CD4-positive, alpha-beta T cell treated with Interleukin-1 beta for 1 hour (primary cell): ENCODE results near the gene CAMSAP2.
"Not testable (repeated sequence)": the region's sequence is repeated elsewhere in the genome, so short reads cannot be mapped to it uniquely, and the experiment has no call there.

Experiments
- DNase-seq, 2 donors: peaks; one replicate each; pipeline ENCODE4 v3.0.0-alpha.2; 2020 to 2022

CAMSAP2 gene

DNA sequence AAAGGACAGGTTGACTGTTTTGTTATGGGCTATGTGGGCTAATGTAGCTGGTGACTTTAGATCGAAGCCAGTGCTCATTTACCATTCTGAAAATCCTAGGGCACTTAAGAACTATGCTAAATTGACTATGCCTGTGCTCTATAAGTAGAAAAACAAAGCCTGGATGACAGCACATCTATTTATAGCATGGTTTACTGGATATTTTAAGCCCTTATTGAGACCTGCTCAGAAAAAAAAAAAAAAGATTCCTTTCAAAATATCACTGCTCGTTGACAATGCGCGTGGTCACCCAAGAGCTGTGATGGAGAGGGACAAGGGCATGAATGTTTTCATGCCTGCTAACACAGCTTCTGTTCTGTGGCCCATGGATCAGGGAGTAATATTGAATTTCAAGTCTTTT lies 48.1 kb downstream of the CAMSAP2 start:
- DNase-seq, result no peak

DNA sequence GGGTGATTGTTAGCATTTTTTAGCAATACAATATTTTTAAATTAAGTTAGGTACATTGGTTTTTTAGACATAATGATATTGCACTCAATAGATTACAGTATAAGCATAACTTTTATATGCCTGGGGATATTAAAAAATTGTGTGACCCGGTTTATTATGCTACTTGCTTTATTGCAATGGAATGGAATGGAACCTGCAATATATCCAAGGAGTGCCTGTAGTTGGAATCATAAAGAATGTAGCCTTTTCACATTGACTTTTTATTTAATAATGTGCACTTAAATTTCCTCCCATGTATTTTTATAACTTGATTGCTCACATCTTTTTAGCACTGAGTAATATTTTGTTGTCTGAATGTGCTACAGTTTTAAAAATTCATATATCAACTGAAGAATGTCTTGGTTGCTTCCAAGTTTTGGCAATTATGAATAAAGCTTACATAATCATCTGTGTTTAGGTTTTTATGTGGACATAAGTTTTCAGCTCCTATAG lies 49.2 kb downstream of the CAMSAP2 start:
- no peak for DNase-seq

DNA sequence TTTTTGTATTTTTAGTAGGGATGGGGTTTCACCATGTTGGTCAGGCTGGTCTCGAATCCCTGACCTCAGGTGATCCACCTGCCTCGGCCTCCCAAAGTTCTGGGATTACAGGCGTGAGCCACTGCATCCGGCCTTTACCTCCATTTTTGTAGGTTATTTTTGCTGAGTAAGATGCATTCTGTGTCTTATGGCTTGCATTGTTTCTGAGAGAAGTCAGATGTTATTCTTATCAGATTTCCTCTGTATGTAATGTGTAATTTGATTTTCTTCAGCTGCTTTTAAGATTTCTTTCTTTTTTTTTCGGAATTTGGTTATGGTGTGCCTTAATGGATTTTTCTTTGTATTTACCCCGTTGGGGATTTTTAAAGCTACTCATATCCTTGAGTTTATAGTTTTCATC lies 52.3 kb downstream of the CAMSAP2 start:
- DNase-seq, result not testable (repeated sequence)

DNA sequence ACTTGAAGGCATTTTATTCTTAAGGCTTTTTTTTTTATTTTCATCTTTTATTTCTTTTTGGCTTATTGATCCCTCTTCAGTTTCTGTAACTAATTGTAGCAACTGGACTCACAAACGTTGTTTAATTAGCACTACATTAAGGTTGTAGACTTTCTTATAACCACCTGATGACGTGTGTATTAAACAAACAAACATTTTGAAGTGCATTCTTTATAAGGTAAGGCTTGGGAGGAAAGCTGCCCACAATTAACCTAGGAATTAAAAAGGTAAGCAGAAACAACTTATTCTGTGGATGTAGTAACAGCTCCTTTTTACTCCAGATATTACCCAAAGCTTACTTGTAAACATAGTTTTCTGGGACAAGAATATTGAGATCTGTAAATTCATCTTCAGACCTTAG lies 55.0 kb downstream of the CAMSAP2 start:
- no peak for DNase-seq

DNA sequence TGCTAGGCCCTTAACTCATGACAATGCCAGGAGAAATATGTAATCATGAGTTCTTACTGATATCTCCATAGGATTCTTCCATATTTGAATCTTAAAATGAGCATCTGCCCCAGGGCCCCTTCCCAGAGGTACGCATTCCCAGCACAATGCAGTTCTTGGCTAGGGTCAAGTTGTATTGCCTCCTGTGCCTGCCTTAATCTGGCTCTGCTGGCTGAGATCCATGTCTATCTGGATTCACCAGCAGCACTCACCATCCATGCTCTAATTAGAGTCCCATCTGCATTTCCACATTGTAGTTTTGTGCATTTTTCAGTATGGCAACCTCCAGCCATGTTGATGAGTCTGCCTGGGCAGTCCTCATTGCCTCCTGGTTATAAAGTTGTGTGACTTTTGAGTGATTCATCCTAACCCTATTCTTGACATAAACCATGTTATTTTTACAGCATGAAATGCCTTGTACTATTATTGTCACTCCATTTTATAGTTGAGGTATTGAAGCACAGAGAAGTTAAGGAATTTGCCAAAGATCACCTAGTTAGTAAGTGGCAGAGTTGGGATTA lies 55.9 kb downstream of the CAMSAP2 start:
- no peak for DNase-seq

DNA sequence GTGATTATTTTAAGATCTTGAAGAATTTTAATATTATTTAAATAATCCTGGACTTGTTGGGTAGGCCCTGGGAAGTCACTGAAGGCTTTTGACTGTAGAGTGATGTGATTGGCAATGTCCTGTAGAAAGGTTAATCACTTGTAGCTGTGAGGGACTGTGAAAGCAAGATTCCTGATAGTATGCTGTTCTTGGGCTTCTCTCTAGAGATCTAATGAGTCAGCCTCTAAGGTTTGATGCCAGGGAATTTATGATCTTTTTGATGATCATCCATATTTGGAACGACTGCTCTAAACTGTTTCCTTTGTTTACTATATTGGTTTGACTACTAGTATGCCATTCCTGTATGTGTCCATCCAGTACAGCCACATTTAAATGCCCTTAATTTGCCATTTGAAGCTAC lies 56.5 kb downstream of the CAMSAP2 start:
- no peak for DNase-seq

DNA sequence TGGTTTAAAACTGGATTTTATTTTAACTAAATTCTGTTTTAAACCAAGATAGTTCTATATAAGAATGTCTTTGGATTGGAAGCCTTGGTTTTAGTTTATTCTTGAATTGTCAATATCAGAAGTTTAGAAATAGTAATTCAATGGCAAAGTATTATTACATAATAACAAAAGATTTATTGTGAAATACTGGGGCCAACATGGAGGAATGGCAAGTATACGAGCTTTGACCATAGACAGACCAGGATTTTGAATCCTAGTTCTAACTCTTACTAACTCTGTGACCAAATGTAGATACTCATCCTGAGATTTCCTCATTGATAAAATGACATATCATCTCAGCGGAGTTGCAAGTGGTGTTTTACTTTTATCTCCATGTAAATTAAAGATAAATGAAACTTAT lies 63.3 kb downstream of the CAMSAP2 start:
- no peak for DNase-seq

DNA sequence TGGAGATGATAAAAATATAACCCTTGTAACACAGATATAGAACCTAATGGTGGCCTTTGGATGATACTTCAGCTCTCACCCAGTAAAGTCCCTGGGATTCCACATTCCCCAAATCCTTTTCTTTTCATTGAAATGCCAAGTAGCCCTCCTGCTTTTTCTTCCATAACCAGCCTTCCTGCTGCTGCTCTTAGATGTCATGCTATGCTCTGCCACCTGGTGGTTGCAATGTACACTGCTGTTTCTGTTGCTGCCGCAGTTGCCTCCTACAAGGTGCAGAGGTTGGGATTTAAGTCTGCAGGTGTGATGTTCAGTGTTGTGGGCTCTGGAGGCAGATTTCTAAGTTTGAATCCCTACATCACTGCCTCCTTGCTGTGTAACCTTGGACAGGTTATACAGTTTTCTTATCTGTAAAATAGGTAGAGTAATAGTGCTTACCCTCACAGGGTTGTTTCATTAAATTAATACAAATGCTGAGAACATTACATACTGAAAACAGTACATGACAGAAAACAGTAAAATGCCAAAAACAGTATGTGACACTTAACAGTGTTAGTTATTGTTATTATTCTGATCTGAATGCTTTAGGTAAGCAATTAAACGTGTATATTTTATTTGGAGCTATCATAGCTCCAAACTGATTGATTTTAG lies 64.3 kb downstream of the CAMSAP2 start:
- DNase-seq, result peak; percentile 68 to 72

DNA sequence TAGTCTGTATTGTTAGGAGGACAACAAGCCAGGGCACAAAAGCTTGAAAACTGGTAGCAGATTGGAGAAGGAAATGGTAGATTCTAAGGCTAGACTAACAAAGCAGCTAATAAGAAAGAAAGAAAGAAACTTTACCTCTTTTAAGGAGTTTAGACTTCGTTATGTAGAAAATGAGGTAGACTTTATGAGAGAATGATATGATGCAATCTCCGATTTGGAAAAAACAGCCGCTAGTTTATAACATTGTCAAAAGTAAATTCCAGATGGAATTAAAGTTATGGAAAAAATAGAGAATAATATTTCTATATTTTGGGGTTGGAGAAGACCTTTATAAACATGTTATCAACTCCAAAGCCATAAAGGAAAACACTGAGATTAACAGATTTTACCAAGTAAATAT lies 67.0 kb downstream of the CAMSAP2 start:
- no peak for DNase-seq

DNA sequence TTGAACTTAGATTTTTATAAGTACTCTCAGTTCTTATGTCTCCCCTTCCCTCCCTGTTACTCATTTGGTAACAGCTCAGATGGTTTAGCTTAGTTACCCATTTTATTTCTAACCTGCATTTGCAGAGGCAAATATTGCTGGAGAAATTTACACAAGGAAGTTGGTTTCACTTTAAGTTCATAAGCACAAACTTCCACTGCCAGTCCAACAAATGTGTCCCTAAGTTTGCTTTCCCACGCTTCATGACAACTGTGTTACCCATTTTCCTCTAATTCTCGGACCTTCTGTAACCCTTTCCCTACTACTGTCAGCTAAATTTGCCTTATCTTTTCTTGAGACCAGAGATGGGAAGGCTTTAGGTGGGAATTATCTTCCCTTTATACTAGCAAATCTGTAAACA lies 70.2 kb downstream of the CAMSAP2 start:
- no peak for DNase-seq

DNA sequence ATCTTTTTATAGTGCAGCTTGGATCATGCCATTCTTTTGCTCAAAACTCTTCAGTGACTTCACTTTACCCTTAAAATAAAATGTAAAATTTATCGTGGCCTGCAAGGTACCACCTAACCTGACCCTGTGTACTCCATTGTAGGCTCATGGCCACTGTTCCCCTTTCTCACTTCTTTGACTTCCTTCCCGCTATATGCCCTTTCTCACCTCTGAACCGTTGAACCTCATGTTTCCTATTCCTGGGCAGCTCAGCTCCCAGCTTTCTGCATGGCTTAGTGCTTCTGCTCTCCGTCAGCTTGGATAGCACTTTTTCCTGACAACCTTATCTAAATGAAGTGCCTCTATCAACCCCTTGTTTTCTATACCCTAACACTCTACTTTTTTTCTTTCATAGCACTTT lies 73.0 kb downstream of the CAMSAP2 start:
- DNase-seq, result no peak

DNA sequence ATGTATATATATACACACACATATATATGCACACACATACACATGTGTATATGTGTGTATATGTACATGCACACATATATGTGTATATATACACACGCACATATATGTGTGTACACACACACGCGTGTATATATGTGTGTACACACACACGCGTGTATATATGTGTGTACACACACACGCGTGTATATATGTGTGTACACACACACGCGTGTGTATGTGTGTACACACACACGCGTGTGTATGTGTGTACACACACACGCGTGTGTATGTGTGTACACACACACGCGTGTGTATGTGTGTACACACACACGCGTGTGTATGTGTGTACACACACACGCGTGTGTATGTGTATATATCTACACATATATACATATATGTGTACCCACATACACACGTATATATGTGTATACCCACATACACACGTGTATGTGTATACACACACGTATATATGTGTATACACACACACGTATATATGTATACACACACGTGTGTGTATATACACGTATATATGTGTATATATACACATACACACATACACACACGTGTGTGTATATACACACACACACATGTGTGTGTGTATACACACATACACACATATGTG lies 78.0 kb downstream of the CAMSAP2 start:
- not testable (repeated sequence) for DNase-seq

DNA sequence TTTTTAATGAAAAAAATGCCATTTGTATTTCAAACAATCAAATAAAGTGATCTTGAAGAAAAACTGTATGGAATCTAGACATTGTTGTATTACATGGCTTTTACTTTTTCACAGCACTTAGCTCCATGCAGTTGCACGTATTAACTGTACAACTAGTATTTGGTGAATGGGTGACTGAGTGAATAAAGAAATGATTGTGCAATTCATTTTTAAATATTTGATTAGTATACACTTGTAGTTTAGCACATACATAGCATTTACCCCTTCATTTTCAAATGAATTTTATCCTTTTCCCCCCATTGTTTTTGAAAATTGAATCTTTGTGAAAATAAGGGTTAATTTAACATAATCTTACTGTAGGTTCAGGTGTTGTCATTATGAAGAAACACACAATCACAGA lies 79.6 kb downstream of the CAMSAP2 start:
- DNase-seq, result no peak

DNA sequence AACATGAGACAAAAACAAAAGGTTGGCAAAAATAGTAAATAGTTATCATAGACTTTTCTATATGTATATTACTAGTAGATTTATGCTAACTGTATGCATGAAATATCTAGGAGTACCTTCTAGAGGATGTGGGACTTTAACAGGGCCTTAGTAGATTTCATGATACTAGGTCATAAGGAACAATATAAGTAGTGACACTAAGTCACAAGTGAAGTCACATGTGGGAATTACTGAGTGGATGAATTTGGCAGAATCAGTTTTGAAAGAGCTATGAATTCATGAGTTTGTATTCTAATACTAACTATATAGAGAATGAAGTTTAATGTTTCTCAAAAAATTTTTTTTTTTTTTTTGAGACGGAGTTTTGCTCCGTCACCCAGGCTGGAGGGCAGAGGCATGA lies 81.0 kb downstream of the CAMSAP2 start:
- no peak for DNase-seq

DNA sequence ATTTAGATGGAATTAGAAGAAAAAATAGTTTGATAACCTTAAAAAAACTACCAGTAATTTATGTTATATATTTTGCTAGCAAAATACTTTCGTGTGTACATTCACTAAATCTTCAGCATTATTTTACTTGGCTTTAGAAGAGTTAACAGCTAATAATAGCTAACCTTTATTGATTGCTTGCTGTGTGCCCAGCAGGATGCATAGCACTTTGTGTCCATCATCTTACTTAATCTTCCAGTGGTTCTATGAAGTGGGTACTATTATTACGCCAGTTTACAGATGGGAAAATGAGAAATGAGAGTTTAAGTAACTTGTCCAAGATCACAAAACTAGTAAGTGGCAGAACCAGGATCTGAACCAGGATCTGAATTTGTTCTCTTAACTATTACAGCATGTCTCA lies 92.4 kb downstream of the CAMSAP2 start:
- DNase-seq, result no peak

DNA sequence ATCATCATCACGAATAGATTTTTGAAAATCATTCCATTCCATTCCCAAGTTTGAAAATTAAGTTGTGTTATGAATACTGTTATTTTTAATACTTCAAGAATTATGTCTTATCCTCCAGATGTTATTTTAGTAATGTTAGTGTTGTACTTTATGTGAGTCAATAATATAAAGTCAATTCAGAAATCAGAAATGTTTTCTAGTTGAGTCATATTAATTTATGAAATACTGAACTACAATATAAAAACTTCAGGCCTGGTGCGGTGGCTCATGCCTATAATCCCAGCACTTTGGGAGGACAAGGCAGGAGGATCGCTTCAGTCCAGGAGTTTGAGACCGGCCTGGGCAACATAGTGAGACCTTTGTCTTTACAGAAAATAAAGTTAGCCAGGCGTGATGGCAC lies 95.7 kb downstream of the CAMSAP2 start:
- DNase-seq, result no peak

DNA sequence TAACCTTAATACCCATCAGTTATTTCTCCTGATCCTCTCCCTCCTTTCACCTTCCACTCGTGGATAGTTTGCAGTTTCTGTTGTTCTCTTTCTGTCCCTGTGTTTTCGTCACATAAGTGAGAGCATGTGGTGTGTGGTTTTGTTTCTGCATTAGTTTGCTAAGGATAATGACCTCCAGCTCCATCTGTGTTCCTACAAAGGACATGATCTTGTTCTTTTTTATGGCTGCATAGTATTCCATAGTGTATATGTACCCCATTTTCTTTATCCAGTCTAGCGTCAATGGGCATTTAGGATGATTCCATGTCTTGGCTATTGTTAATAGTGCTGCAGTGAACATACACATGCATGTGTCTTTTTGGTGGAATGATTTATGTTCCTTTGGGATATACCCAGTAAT lies 97.5 kb downstream of the CAMSAP2 start:
- no peak for DNase-seq

DNA sequence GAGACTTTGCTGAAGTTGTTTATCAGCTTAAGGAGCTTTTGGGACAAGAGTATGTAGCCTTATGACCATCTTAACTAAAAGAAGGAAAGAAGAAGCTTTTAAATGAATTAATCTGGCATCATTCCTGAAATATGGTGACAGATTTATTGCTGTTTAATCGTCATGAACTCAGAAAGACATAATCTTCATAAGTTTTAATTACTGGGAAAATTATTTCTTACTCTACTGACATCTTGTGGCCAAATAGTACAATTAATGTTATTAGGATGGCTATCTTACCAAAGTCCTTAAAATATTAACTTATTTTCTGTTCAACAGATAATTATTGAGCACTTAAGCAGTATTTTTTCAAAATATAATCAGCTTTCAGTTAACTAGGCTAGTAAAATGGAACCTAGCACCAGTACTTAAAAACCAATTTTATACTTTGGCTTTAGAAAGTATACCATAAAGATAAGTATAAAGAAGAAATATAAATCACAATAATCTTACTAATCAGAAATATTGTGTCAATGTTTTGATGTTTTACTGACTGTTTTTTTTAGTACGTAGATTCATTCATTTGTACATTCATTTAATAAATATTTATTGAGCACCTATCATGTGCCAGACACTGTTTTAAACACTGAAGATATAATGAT lies 99.4 kb downstream of the CAMSAP2 start:
- DNase-seq, result peak in 1 of 2 donors; percentile 7

DNA sequence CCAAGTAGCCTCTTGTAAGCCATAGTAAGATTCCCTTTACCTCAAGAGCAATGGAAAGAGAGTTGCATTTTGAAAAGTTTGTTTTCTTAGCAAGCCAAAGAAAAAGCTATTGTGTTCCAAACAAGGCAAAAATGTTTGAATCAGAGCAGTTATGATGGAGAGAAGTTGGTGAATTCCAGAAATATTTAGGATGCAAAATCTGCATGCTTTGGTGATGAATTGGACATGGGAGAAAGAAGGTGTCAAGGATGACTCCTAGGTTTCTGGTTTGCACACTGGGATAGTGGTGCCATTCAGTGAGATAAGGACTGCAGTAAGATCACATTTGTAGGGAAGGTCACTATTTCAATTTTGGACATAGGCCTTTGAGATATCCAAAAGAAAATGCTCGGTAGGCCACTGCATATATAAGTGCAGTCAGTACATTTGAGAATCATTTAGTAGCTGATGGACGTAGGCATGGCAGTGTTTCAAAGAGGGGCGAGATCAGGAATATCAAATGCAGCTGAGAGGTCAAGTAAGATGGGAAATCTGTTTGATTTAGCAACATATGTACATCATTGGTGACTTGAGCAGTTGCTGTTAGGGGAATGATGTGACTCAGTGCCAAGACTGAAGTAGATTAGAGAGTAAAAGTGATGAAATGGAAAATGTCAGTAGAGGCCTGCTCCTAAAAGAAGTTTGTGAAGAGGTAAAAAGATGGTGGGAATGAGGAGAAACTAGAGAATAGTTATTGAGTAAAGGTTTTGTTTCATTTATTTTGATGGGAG lies 100.2 kb downstream of the CAMSAP2 start:
- no peak for DNase-seq

DNA sequence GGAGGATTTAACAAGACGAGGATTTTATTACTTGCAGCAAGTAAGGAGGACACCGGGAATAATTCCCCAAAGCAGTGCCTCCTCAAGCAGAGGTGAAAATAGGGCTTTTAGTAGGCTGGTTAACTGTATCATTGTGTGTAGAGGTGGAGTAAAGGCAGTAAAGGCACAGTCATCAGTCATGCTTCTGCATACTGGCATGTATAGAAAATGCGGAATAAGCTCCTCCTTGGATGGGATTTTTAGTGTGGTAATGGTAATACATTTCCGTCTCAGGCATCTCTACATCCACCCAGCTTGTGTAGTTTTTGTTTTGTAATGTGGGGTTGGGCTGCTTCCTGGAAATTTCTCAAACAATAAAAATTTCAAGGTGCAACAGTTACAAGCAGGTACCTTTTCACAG lies 106.7 kb downstream of the CAMSAP2 start:
- no peak for DNase-seq

DNA sequence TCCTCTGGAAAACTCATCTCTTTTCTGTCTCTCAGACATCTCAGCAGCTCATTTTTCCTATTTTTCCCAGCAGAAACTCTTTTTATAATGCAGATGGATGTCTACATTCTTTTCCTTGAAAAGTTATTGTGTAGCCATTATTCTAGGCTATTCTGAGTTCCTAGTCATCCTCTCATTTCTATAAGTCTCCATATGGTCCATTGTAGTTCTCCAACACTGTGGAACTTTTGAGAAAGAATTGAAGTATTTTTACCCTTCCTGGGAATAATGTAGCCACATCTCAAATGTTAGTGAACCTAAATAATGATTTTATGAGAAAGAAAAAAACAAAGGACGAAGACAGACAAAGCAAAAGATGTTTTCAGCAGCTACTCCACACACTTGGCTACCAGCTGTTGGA lies 107.7 kb downstream of the CAMSAP2 start:
- no peak for DNase-seq

DNA sequence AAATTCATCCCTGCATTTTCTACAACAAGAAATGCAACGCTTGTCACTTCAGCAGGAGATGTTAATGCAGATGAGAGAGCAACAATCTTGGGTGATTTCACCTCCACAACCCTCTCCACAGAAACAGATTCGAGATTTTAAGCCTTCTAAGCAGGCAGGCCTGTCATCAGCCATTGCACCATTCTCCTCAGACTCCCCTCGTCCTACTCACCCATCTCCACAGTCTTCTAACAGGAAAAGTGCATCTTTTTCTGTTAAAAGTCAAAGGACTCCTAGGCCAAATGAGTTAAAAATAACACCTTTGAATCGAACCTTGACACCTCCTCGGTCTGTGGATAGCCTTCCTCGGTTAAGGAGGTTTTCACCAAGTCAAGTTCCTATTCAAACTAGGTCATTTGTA lies 110.7 kb downstream of the CAMSAP2 start:
- no peak for DNase-seq

DNA sequence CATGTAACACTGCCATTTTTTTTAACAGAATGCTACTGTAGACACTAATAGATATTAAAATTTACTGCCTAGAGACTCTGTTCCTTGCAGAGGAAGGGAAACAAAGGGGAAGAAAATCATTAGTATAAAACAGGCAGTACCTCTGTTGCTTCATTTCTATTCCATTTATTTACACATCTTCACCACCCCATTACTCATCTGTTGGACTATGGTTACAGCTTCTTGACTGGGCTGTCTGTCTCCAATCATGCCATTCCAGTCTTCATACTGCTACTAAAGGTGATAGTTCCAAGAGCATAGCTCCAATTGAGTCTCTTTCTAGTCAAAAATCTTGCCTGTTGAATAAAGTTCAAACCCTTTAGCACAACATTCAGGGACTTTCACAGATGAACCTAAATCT lies 111.9 kb downstream of the CAMSAP2 start:
- no peak for DNase-seq
